ENCODE data around the gene MTRFR. TPM values are rescaled to one million over a fixed set of nuclear protein-coding genes. Genes with fewer than 3 reads are reported as not detected.
A peak's percentile ranks its signal among the peaks of the same experiment; 100 is the strongest.
"Not testable (repeated sequence)": the region's sequence is repeated elsewhere in the genome, so short reads cannot be mapped to it uniquely, and the experiment has no call there.

MTRFR gene
- total RNA-seq, 1 experiment from 2014 or later = 14.8 TPM

GRCh38 chr12:123245678-123246077 is 12.4 kb downstream of the MTRFR start:
- no peak for TF ChIP-seq CTCF (conservative IDR thresholded peaks at IDR 0.05)
- no peak overlapping the region for H3K27ac ChIP-seq (ENCODE audit: insufficient read length, low read depth, low read length)
- H3K56ac ChIP-seq (ENCODE audit: insufficient read length, low read depth, low read length) = no peak overlapping the region
- peaks cover 26 to 38% of the 10 kb centered on the region in 2 experiments for H3K9me3 Mint-ChIP-seq
- no peak overlapping the region for H2BK12ac ChIP-seq (ENCODE audit: insufficient read length, low read depth, low read length)
- no peaks in the 10 kb centered on the region; the same call in 1 of the 2 replicates for H3K79me2 ChIP-seq (ENCODE audit: insufficient read depth, low read length)
- no peak overlapping the region for H3K4me2 ChIP-seq (ENCODE audit: insufficient read depth, insufficient read length, low read length)
- no peaks in the 10 kb centered on the region for H3K4me1 ChIP-seq (ENCODE audit: insufficient read depth, low read length)
- no peak overlapping the region for H2BK5ac ChIP-seq (ENCODE audit: insufficient read length, low read length)
- H2BK15ac ChIP-seq (ENCODE audit: low read depth, low read length) = no peak overlapping the region
- WGBS (ENCODE audit: extremely low coverage, insufficient read length, low lambda C conversion rate) = no CpG with 5 or more reads among the region's 3 CpGs
- peaks cover 50 to 67% (median 57%) of the 10 kb centered on the region in 3 experiments for H3K36me3 Mint-ChIP-seq (ENCODE audit: insufficient read depth in 1 of 3, low read depth in 3 of 3)
- H3K23me2 ChIP-seq (ENCODE audit: insufficient read length, low read depth, low read length, poor library complexity, severe bottlenecking) = no peaks in the 10 kb centered on the region
- DNase-seq = no peak
- H2AFZ ChIP-seq (ENCODE audit: low read length) = no peak overlapping the region
- no peak overlapping the region for H3K23ac ChIP-seq (ENCODE audit: insufficient read length, low read depth, low read length)
- H3K27ac Mint-ChIP-seq = peak overlapping the region in 2 of 3 experiments; percentile 4 to 20; a peak in 1 of 7 replicates
- no peaks in the 10 kb centered on the region for H3K27me3 Mint-ChIP-seq (ENCODE audit: low read depth)
- no peak overlapping the region for H2BK120ac ChIP-seq (ENCODE audit: low read depth, low read length, poor library complexity, severe bottlenecking)
- no peak overlapping the region for H3T11ph ChIP-seq (ENCODE audit: low read length)
- no peak overlapping the region for H3K4ac ChIP-seq (ENCODE audit: low read depth, low read length)
- H3K18ac ChIP-seq (ENCODE audit: insufficient read length, low read depth, low read length) = no peak overlapping the region
- H3K14ac ChIP-seq (ENCODE audit: insufficient read depth, low read length) = no peak overlapping the region
- H4K20me1 ChIP-seq (ENCODE audit: control insufficient read depth, insufficient read depth, insufficient read length) = peaks cover 3% of the 10 kb centered on the region
- H4K8ac ChIP-seq (replicated peaks; ENCODE audit: insufficient read length, low read depth, low read length) = no peak overlapping the region
- no peak overlapping the region for H3K9ac ChIP-seq (ENCODE audit: extremely low read depth, insufficient read length, low read length)
- peaks cover 4% of the 10 kb centered on the region for H3K79me1 ChIP-seq (ENCODE audit: insufficient read depth, low read depth, low read length, poor library complexity, severe bottlenecking)
- no peak overlapping the region for H4K91ac ChIP-seq (ENCODE audit: insufficient read length, low read depth, low read length)
- peaks cover 6 to 26% of the 10 kb centered on the region in 2 experiments for H3K4me1 Mint-ChIP-seq
- H2AK5ac ChIP-seq (ENCODE audit: insufficient read length, low read length) = no peak overlapping the region
- H2BK20ac ChIP-seq (ENCODE audit: low read depth, low read length, poor library complexity, severe bottlenecking) = no peak overlapping the region
- no peaks in the 10 kb centered on the region for H3K9me3 ChIP-seq (ENCODE audit: control insufficient read depth, low read depth, low read length)
- H3K4me3 Mint-ChIP-seq = no peak overlapping the region
- H4K5ac ChIP-seq (ENCODE audit: insufficient read length, low read depth, low read length) = no peak overlapping the region
- H3K27me3 ChIP-seq (ENCODE audit: insufficient read depth, low read length) = no peaks in the 10 kb centered on the region

- H4K91ac ChIP-seq (ENCODE audit: insufficient read length, low read depth, low read length); H2BK5ac ChIP-seq (ENCODE audit: insufficient read length, low read length); H2BK120ac ChIP-seq (ENCODE audit: low read depth, low read length, poor library complexity, severe bottlenecking); H3K27ac ChIP-seq (ENCODE audit: insufficient read length, low read depth, low read length); H3K23me2 ChIP-seq (ENCODE audit: insufficient read length, low read depth, low read length, poor library complexity, severe bottlenecking); H3K14ac ChIP-seq (ENCODE audit: insufficient read depth, low read length); H3K79me2 ChIP-seq (ENCODE audit: insufficient read depth, low read length); H3K9ac ChIP-seq (ENCODE audit: extremely low read depth, insufficient read length, low read length); H3K4me3 Mint-ChIP-seq; H3K27ac Mint-ChIP-seq; H3K27me3 Mint-ChIP-seq (ENCODE audit: low read depth); H2BK12ac ChIP-seq (ENCODE audit: insufficient read length, low read depth, low read length); H3K79me1 ChIP-seq (ENCODE audit: insufficient read depth, low read depth, low read length, poor library complexity, severe bottlenecking); H3T11ph ChIP-seq (ENCODE audit: low read length); H3K4me1 ChIP-seq (ENCODE audit: insufficient read depth, low read length); H2BK20ac ChIP-seq (ENCODE audit: low read depth, low read length, poor library complexity, severe bottlenecking); H3K9me3 ChIP-seq (ENCODE audit: control insufficient read depth, low read depth, low read length); H3K4me2 ChIP-seq (ENCODE audit: insufficient read depth, insufficient read length, low read length); H3K27me3 ChIP-seq (ENCODE audit: insufficient read depth, low read length); H3K23ac ChIP-seq (ENCODE audit: insufficient read length, low read depth, low read length); DNase-seq; H4K8ac ChIP-seq (replicated peaks; ENCODE audit: insufficient read length, low read depth, low read length); H2BK15ac ChIP-seq (ENCODE audit: low read depth, low read length); H3K18ac ChIP-seq (ENCODE audit: insufficient read length, low read depth, low read length); H4K20me1 ChIP-seq (ENCODE audit: control insufficient read depth, insufficient read depth, insufficient read length); H2AK5ac ChIP-seq (ENCODE audit: insufficient read length, low read length); H2AFZ ChIP-seq (ENCODE audit: low read length); H4K5ac ChIP-seq (ENCODE audit: insufficient read length, low read depth, low read length); H3K56ac ChIP-seq (ENCODE audit: insufficient read length, low read depth, low read length); H3K4ac ChIP-seq (ENCODE audit: low read depth, low read length): not testable (repeated sequence)
- Mint-ChIP-seq H3K9me3 (peaks cover 26 to 43% of the 10 kb centered on the region in 2 experiments), H3K36me3 (ENCODE audit: insufficient read depth in 1 of 3, low read depth in 3 of 3) (peaks cover 53 to 65% (median 54%) of the 10 kb centered on the region in 3 experiments), H3K4me1 (peaks cover 14 to 33% of the 10 kb centered on the region in 2 experiments)
- WGBS (ENCODE audit: extremely low coverage, insufficient read length, low lambda C conversion rate) = no CpG with 5 or more reads among the region's 2 CpGs
Observed at GRCh38 chr12:123248129-123248528, 14.9 kb downstream of the MTRFR start.
